Ishikawa (cell line): Measurements from ENCODE around the gene COPZ1.

Source experiments
- REST ChIP-seq: IDR thresholded peaks from 2 replicates; pipeline ENCODE4 v1.6.1; 2012; ENCODE audit warnings: low read depth, mild to moderate bottlenecking
- TAF1 ChIP-seq: IDR thresholded peaks from 2 replicates; pipeline ENCODE4 v1.6.1; 2012; ENCODE audit warnings: low read depth, mild to moderate bottlenecking
- USF1 ChIP-seq: IDR thresholded peaks from 2 replicates; pipeline ENCODE4 v1.6.1; 2012

- TF ChIP-seq USF1 = no peak
- no peak for TF ChIP-seq TAF1
- no peak for TF ChIP-seq REST
These were observed 69.4 kb downstream of the COPZ1 start for GRCh38 chr12:54394281-54394719.
